Stimulated activated effector memory CD8-positive, alpha-beta T cell treated with anti-CD3 and anti-CD28 coated beads, Interleukin-12 subunit alpha, Interleukin-12 subunit beta, amount 100 ng/mL, for 72 hours (primary cell): Measurements from ENCODE around the gene TAF3.
A peak's percentile ranks its signal among the peaks of the same experiment; 100 is the strongest.

Experiments used
- ATAC-seq: fragments of 150-1000 bp; cut with Tn5 transposase; 2 replicates; pipeline ENCODE4 v1.10.0; 2021
- DNase-seq, 2 donors: peaks; one replicate each; pipeline ENCODE4 v3.0.0; 2021 to 2022; ENCODE audit warnings: low spot score in 2 of 2
- H3K27ac Mint-ChIP-seq: one replicate; pipeline ENCODE4 v1.8.0; 2022; ENCODE audit warnings: mild to moderate bottlenecking, mixed read lengths
- H3K36me3 Mint-ChIP-seq: one replicate; pipeline ENCODE4 v1.8.0; 2022; ENCODE audit warnings: mild to moderate bottlenecking, mixed read lengths
- H3K4me1 Mint-ChIP-seq: one replicate; pipeline ENCODE4 v1.8.0; 2022; ENCODE audit warnings: mixed read lengths
- H3K4me3 Mint-ChIP-seq: one replicate; pipeline ENCODE4 v1.8.0; 2022; ENCODE audit warnings: mild to moderate bottlenecking, mixed read lengths
- H3K9me3 Mint-ChIP-seq: one replicate; pipeline ENCODE4 v1.8.0; 2022; ENCODE audit warnings: mixed read lengths

TAF3 gene

DNA sequence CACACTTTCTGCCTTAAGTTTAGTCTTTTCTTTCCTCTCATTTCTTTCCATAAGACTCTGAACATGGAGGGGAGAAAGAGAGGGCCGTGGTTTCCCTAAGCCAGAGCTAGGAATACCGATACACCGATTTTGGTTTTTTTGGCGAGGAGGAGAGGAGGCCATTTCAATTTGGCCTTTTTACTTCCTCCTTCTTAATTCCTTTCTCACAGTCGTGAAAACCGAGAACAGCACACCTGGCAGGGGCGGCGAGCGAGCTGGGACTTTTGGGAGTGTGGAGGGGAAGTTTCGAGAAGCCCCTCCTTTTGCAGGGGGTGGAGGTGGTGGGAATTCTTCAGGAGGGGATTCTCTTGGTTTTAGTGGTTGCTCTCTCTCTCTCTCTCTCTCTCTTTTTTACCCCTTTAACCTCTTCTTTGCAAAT, 242.4 kb downstream of the TAF3 start:
- Mint-ChIP-seq H3K4me3 (peak overlapping the region; percentile 81), H3K9me3 (no peaks in the 10 kb centered on the region), H3K4me1 (peaks cover 89% of the 10 kb centered on the region), H3K36me3 (peaks cover 96% of the 10 kb centered on the region), H3K27ac (peak overlapping the region; percentile 95)
- ATAC-seq (no peak), DNase-seq (peak in 1 of 2 donors; percentile 53)

DNA sequence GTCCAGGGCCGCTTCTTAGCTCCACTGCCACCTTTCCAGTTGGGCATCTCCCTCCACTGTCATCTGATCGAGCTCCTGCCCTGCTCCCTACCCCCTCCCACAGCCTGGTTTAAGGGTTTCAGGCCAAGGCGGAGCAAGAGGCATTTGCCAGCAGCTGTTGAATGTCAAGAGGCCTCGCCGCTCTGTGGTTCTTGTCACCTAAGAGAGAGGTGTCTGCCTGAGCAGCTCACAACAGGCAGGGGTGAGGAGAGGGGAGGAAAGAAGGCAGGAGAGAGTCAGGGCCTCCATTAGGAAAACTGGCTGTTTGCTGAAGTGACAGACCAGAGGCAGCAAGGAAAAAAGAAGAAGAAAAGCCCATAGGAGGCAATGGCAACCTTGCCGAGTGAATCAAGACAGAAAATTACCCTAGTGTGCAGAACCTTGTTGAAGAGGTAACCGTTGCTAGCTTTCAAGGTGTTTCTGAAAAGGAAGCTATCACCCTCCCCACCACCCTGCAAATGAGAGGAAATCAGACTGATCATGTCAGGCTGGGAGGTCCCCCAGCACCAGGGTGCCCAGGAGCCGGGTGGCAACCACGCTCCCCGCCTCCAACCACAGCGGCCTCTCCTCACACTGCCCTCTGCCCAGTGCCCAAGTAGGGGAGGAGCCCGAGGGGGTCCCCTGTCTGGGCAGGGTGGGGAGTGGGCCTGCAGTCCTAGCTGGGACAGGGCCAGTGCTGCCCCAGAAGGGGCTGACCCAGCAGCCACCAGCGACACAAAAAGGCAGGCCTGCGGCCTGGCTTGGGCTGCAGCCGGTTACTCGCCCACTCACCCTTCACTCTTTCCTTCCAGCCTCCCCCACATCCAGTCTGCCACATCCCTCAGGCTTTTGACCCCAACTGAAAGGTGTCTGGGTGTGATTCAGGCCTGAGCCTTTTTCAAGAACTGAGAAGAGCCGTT, 243.2 kb downstream of the TAF3 start:
- Mint-ChIP-seq H3K36me3 (peaks cover 100% of the 10 kb centered on the region), H3K4me1 (peaks cover 96% of the 10 kb centered on the region), H3K4me3 (peak overlapping the region; percentile 81), H3K27ac (peak overlapping the region; percentile 95), H3K9me3 (no peaks in the 10 kb centered on the region)
- peak in 1 of 2 donors; percentile 80 for DNase-seq
- ATAC-seq: peak; percentile 75

DNA sequence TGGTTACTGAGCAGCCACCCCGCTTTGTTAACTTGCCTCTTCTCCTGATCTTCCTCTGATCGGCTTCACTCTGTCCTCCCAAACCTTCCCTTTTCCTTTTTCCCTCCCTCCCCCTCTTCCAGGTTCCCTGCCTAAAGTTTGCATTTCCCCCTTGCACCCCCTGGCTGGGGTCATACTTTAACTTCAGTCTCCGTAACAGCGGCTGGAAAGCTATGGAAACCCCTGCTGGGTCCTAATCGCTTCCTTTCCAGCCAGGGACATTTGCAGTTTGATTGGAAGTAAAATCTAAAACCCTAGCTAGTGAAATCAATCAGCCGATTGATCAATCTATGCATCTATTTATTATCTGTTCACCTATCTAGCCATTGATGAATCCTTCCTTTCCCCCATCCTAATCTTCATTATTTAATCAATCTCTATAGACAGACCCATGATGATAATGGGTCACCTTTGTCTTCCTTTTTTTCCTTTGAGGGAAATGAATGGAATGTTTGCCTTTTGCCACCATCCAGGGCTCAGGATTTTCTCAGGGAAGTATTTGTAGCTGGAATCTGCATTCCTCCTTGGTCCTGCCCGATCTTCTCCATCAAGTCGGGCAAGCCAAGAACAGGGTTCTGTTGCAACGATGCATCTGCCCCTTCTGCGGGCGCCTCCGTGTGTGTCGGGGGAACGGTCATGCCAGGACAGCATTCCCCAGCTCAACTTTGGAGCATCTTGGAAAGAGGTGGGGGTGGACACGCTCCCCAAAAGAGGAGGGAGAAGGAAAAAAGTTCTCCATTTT, 245.0 kb downstream of the TAF3 start:
- ATAC-seq (no peak), DNase-seq (no peak)
- Mint-ChIP-seq H3K4me3 (peak overlapping the region; percentile 81), H3K27ac (peak overlapping the region; percentile 95), H3K4me1 (peaks cover 90% of the 10 kb centered on the region), H3K9me3 (no peaks in the 10 kb centered on the region), H3K36me3 (peaks cover 100% of the 10 kb centered on the region)

DNA sequence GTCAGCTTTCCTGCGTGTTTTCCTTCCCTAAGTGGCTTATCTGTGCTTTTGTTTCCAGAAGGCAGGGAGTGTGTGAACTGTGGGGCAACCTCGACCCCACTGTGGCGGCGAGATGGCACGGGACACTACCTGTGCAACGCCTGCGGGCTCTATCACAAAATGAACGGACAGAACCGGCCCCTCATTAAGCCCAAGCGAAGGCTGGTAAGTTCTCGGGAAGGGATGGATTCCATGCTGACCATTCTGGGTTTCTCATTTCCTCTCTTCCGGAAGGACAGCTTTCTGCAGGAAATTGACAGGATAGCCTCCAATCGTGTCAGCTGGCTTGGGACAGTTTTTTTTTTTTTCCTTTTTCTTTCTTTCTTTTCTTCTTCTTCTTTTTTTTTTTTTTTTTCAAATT, 245.6 kb downstream of the TAF3 start:
- Mint-ChIP-seq H3K36me3 (peaks cover 100% of the 10 kb centered on the region), H3K4me1 (peaks cover 88% of the 10 kb centered on the region), H3K27ac (peak overlapping the region; percentile 40), H3K4me3 (peak overlapping the region; percentile 81), H3K9me3 (no peaks in the 10 kb centered on the region)
- DNase-seq: no peak
- no peak for ATAC-seq

DNA sequence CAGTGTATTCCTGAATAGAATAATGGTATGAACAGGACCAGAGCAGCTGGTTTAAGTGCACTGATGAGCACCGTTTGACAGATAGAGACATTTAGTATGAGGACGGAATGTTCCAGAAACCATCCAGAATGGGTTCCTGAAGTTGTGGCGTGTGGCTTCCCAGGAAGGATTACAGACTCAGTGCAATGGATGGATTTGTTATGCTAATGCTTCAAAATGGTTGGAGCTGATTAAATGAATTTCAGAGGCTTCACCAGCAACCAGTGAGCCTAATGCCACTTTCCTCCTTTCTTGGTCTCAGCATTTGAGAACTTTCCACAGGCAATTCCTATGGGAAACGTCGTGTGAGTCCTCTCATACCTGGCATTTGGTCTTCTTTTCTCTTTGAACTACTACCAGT, 246.1 kb downstream of the TAF3 start:
- peaks cover 88% of the 10 kb centered on the region for H3K4me1 Mint-ChIP-seq
- peak overlapping the region; percentile 23 for H3K4me3 Mint-ChIP-seq
- no peaks in the 10 kb centered on the region for H3K9me3 Mint-ChIP-seq
- no peak for DNase-seq
- no peak for ATAC-seq
- H3K36me3 Mint-ChIP-seq: peaks cover 100% of the 10 kb centered on the region
- peak overlapping the region; percentile 40 for H3K27ac Mint-ChIP-seq

DNA sequence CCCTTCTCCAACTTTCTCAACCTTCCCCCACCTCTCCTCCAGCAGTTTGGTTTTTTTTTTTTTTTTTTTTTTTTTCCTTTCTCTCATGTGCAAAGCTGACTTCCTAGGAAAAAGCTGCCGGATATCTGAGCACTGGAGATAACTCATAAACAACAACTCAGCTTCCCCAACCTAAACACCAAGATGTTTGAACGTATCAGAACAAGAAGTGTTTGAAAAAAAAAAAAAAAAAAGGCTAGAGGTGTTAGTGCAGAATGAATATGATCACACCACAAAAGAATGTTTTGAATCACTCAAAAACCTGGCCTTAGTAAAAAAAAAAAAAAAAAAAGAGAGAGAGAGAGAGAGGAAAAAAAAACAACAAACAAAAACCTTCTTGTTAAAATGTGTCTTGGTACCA, 247.3 kb downstream of the TAF3 start:
- no peaks in the 10 kb centered on the region for H3K9me3 Mint-ChIP-seq
- peaks cover 88% of the 10 kb centered on the region for H3K4me1 Mint-ChIP-seq
- ATAC-seq (peak; percentile 67), DNase-seq (no peak)
- H3K4me3 Mint-ChIP-seq: peak overlapping the region; percentile 47
- H3K36me3 Mint-ChIP-seq: peaks cover 100% of the 10 kb centered on the region
- H3K27ac Mint-ChIP-seq: peak overlapping the region; percentile 94

DNA sequence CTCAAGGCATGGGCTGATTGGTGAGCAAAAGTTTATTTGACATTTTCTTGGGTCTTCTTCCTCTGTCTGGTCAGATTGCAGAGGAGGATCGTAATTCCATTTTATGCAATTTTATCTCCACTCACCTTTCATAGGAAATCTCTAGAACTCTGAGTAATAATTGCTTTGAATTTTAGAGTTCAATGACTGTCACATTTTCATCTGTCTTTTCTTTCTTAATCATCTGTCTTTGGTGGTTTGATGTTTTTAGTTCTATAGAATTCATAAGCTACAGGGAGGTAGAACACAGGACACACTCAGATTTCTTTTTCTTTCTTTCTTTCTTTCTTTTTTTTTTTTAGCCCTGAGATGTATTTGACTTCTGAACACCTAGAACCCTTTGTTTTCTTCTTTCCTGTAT, 247.8 kb downstream of the TAF3 start:
- Mint-ChIP-seq H3K27ac (peak overlapping the region; percentile 94), H3K9me3 (no peaks in the 10 kb centered on the region), H3K4me3 (peak overlapping the region; percentile 47), H3K4me1 (peaks cover 88% of the 10 kb centered on the region), H3K36me3 (peaks cover 100% of the 10 kb centered on the region)
- DNase-seq (no peak), ATAC-seq (peak; percentile 65)
